Stimulated activated CD4-positive, alpha-beta T cell treated with anti-CD3 and anti-CD28 coated beads, Interleukin-15, amount 100 ng/mL, for 1 hour (primary cell): ENCODE data around the gene MAPRE2.

Experiments
- DNase-seq, 2 donors: peaks; one replicate each; pipeline ENCODE4 v3.0.0-alpha.2; 2020; ENCODE audit warnings: low read depth in 1 of 2, low spot score in 1 of 2

The MAPRE2 gene

DNA sequence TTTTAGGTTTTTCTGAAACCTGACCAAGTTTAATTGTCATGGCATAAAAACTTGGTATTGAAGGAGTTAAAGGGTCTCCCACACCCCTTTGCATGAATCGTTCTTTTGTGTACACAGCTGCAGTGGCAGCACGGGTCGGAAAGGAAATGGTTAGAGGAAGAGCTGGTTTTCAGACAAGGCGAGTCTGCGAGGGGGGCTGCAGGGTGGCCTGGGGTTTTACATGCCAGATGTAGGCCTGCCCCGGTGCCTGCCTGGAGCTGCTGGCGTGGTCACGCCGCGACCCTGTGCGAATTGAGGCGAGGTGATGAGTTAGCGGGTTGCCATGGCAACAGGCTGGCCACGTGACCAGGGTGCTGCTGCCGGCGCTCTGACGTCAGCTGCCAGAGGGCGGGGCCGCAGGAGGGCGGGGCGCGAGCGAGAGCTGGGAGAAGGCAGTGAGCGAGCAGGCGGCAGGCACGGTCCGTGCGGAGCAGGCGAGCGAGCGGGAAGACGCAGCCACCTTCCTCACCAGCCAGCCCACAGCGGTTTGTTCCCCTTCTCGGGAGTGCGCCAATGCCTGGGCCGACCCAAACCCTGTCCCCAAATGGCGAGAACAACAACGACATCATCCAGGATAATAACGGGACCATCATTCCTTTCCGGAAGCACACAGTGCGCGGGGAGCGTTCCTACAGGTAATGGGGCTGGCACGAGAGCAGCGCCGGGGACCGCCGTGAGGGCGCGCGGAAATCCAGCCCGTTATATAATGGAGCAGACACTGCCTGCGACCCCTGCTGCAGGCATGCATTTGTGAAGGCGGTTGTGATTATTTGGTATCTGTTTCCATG lies at the start of gene MAPRE2:
Gene MAPRE2, plus strand, starts transcription at position 426 of the 827 bp plus-strand sequence. Its CDS starts 127 bp downstream, at position 553.
- peak; percentile 98 to 99 for DNase-seq

DNA sequence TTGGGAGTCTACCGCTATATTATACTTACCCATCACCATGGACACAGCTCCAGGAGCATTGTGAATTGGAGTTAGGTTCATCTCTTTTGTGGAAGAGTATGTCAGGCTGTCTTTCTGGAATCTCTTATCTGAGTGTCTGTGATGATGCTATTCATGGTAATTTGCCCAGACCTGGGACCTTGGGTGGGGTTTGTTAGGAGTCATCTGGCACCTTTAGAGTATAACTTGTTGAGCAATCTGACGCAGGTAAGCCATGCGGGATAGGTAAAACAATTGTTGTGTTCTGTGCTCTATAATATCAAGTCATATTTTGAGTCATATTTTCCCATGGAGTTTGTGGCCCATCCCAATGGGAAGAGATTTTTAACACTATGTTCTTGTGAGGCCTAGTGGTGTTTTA lies 49.7 kb upstream of the MAPRE2 start:
- DNase-seq: no peak

DNA sequence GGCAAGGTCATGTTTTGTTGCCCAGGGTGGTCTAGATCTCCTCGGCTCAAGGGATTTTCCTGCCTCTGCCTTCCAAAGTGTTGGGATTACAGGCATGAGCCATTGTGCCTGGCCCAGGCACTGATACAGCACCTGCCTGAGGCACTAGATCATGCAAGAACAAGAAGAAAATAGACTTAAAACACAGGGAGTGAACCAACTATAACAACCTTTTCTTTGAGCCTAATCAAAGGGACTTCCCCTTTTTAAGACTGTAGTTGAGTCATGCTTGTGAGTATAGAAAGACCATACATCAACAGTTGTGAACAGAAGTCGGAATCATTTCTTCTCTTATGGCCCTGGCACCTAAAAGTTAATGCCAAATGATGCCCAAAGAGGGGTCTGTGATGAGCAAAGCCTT lies 47.9 kb upstream of the MAPRE2 start:
- no peak for DNase-seq

DNA sequence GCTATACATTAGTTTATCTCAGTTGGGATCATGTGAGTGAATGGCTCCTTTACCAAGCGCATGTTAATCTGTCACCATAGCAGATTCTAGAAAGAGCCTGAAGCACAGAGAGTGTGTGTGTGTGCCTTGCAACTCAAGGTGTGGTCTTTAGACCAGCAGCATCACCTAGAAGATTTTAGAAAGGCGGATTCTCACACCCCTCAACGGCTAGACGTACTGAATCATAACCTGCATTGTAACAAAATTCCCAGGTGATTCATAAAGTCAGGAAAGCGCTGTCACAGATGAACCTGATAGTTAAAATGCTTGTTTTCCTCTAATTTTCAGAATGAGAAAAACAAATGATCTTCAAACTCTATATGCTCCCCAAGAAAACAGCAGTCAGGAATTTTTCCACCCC lies 45.5 kb upstream of the MAPRE2 start:
- DNase-seq: no peak

DNA sequence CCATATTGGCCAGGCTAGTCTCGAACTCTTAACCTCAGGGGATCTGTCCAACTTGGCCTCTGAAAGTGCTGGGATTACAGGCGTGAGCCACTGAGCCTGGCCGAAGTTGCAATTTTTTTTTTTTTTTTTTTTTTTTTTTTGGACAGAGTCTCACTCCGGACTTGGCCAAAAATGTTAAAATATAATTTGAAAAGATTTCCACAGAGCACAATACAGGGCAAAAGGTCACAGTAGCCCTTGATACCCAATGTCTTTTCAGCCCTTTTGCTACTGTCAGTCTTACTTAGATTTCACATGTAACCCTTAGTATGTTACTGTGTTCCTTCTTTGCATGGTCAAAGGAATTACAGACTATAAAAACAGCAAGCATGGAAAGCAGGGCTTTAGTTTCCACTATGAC lies 42.6 kb upstream of the MAPRE2 start:
- no peak for DNase-seq

DNA sequence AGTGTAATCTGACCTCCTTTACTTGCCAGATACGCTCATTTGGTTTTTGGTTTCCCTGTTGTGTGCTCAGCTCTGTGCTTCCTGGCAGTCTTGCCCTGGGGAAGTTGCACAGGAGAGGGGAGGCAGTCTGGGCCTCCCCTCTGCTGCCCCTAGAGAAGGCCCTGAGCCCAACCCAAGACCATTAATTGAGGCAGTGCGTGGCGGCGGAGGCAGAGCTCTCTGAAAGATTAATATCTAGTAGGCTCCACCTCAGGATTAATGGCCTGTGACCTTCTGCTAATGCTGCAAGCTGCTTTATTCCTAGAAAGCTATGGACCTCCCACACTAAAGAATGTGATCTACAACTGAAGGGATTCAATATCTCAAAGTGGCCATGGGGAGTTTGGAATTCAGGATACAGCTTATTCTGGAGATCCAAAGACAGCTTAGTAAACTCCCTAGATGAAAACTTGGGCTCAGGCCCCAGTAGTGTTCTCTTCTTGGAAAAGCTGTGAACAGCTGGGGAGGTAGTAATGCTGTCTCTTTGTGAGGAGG lies 41.4 kb upstream of the MAPRE2 start:
- DNase-seq: no peak

DNA sequence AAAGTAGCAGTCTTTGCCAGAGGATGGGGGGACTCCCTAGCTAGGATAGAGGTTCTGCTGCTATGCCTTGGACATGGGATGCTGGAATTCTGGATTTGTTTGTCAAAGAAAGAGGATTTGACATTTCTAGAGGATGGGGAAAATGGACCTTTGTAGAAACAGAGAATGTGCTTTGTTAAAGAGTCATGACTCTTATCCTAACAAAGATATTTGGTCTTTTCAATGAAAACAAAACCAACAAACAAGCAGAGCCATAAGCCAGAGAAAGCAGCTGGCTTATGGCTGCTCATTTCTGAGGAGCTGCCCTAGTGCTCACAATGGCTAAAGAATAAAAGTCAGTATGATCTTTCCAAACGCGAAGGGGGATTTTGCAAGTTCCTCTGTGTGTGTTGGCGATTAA lies 40.8 kb upstream of the MAPRE2 start:
- no peak for DNase-seq

DNA sequence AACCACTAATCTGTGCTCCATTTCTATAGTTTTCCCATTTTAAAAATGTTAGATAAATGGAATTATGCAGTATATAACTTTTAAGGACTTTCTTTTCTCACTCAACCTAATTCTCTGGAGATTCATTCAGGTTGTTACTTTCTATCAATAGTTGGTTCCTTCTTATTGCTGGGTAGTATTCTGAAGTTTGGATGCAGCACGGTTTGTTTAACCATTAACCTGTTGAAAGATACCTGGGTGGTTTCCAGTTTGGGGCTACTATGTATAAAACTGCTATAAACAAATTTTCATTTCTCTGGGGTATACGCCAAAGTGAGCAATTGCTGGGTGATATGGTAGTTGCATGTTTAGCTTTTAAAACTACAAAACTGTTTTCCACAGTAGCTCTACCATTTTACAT lies 39.1 kb upstream of the MAPRE2 start:
- DNase-seq: no peak

DNA sequence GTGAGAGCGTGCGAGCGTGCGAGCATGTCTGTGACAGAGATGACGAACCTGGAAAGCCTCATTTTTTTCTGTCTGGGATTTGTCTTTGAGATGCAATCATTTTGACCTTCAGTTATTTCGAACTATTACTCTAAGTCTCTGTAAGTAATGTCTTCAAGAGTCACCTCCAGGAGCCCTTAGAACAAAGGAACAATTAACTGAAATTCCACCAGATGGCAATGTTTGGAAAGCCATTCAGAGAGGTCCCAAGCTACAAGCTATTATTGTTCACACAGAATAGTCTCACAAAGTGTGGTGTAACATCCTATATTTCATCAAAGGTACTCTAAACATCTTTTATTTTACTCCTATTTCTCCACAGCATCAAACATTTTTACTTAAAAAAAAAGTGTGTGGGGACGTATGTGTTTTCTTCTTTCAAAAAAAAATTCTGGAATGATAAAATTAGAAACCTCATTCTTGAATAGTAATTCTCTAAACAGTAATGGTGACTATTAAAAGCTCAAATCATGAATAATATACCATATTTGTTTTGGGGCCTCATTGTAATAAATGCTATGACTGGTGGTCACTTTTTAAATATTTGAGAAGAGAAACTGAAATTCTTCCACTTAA lies 35.1 kb upstream of the MAPRE2 start:
- no peak for DNase-seq

DNA sequence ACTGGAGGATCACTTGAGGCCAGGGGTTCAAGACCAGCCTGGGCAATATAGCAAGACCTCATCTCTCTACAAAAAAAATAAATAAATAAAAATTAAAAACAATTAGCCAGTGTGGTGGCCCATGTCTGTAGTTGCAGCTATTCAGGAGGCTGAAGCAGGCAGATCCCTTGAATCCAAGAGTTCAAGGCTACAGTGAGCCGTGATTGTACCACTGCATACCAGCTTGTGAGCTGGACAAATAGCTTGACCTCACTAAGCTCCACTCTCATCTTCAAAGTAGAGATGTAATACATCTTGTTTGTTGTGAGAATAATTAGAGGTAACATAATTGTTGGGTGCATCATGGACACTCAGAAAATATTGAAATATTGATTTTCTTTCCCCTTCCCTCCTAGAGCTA lies 31.1 kb upstream of the MAPRE2 start:
- DNase-seq: no peak

DNA sequence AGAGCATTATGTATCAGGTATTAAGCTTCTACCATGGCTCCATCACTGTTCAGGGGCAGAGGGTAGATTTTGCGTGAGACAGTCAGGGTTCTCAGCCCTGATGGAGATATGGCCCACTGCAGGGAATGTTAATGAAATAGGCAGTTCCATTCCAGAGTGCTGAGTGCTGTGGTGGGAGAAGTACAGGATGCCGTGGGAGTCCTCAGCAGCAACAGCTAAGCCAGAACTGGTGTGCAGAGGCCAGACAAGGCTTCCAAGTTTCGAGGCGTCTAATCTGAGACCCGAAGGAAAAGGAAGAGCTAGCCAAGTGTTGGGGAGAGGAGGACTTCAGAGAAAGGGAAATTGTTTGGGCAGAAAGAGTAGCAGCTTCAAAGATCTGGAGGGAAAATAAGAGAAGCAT lies 30.2 kb upstream of the MAPRE2 start:
- no peak for DNase-seq

DNA sequence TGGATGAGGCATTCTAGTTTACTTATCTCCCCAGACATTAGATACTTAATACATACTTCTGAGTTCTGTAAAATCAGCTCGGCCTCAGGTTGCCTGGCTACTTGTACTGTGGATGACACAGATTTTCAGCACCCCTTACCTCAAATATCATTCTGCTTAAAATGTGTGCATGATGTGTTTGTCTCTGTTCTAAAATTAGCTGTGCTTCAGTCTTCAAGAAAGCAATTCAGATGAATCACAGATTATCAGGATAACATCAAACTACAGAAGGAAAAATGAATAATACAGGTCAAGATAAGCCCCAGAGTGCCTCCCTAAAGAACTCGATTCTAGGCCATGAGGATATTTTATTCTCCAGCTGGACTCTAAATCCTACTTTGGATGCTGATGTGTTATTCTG lies 21.3 kb upstream of the MAPRE2 start:
- no peak for DNase-seq

DNA sequence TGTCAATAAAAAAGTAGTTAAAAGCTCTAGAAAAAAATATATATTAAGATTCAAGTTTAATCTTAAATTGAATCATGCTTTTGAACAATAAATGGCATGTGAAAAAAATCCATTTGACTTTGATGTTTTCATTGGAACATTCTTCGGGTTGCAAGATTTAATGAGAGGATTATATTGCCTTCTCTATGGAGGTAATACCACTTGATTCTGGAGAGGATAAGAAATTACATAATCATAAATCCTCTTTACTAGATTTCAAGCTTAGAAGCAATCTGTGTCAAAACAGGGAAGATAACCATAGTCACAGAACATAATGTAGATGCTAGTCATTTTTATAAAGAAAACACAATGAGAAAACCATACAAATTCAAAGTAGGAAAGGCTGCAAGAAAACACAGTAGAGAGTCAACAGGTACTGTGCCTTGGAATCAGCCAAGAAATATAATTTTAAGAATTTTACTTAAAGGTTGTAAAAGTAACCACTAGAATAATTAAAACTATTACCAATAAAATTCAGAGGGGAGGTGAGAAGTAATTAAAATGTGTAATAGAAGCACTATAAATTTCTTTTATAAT lies 18.7 kb upstream of the MAPRE2 start:
- no peak for DNase-seq

DNA sequence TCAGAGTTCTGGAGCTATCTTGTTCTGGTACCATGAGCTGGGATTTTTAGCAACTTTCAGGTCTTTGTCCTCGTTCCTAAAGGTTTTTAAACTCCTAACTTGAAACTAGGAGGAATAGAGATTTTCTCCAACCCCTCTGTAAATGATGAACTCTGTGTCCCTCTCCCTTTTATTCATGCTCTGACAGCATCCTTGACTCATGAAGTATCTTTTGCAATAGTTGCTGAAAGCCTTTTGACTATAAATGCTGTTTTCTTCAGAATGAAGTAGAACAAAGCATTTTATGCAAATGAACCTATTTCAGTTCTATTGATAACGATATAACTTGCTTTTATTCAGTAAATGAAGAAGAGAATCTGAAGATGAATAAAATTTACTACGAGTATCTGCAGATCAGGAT lies 17.0 kb upstream of the MAPRE2 start:
- DNase-seq: no peak

DNA sequence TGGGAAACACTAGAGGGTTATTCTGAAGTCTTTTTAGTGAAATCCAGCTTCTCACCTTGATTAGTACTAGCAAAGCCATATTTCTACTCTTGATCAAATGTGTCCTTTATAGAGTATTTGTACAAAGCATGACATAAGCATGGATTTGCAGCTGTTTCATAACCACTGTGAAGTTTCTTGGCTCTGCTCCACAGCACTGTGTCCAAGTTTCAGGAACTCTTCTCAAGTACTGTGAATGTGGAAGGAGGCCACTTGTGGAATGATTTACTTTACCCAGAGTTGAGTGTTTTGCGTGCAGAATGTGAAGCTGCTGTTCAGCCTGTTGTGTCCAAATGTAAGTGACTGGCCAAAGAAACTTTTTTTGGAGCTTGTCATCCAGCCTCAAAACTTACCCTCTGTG lies 16.2 kb upstream of the MAPRE2 start:
- DNase-seq: no peak

DNA sequence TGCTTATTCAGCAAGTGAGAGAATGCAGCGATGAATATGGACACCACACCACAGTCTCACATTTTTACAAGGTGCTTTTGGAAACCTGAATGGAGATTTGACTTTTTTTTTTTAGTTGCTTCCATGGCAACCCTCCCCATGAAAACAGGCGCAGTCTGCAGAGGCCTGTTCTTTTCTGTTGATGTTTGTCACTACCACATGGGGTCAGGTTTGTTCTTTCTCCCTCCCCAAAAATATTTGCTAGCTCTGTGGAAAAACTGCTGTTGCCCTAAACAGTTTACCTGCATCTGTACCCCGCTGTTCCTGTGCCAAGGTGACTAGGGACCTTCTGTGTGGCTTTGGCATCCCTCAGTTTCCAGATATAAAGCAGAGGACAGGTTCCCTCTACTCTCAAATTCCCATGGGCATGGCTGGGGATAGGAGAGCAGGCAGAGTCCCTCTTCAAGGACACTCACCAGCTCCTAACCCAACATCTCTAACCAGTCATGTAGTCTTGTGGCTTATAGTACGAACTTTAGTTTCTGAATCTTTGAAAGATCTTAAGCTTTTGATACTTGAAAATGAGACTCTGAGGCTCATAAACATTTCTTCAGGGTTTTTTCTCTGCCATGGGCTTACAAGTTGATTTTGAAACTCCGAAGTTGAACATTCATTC lies 14.7 kb upstream of the MAPRE2 start:
- DNase-seq: no peak

DNA sequence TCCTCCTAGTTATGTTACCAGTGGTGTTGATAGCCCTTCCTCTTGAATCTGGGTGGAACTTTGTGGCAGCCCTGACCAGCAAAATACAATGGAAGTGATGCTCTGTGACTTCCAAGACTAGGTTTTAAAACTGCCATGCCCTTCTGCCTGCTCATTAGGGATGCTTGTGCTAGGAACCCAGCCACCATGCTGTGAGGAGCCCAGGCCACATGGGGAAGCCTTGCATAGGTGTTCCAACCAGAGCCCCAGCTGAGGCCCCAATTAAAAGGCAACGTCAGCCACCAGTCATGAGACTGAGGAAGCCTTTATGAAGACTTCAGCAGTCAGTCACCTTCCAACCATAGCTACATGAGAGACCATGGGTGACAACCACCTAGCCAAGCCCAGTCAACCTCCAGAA lies 14.0 kb upstream of the MAPRE2 start:
- DNase-seq: no peak

DNA sequence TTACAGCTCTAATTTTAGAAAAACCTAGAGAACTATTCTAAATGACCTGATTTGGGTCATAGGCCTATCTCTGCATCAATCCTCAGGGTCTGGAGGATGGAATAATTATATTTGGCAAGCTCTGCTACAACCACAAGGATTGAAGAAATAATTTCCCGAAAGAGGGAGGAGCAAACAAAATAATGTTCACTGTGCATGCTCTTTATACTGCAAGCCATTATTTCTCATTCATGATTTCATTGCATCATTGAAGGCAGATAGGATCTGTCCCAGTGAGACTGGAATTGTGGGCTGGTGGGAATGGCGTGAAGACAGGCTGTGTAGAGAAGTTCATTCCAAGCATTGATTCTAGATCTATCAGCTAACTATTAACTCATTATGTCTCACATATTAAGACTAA lies 12.7 kb upstream of the MAPRE2 start:
- DNase-seq: no peak

DNA sequence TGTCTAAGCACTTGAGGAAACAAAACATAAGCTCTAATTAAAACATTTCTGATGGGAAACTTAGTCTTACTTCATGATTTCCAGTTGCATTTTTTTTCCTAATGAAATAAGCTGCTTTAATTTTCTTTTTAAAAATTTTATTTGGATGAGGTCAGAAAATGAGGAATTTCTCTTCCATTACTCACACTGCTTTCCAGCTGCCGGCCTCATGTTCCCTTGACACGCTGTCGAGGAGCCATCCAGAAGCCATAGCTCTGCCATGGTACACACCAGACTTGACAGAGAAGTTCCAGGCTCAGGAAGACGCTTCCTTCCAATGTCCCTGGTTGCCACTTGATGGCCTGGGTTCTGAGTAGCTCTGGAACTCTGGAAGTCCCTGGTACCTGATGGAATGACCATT lies 12.1 kb upstream of the MAPRE2 start:
- DNase-seq: no peak

DNA sequence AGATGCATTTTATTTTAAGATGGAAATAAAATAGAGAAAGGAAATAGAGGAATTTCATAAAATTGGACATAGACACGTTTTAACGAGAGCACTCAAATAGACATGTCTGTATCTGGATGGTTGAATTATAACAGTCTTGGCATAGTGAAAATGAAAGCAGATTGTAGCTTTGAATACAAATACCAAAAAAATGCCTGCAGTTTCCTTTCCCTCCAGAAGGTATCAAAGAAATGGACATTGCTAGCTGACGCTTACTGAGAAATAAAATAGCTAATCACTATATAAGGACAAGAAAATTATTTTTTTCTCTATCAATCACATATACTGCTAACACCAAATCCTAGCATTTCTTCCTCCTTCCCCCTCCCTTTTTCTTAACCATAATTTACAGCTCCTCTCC lies 11.4 kb upstream of the MAPRE2 start:
- no peak for DNase-seq

DNA sequence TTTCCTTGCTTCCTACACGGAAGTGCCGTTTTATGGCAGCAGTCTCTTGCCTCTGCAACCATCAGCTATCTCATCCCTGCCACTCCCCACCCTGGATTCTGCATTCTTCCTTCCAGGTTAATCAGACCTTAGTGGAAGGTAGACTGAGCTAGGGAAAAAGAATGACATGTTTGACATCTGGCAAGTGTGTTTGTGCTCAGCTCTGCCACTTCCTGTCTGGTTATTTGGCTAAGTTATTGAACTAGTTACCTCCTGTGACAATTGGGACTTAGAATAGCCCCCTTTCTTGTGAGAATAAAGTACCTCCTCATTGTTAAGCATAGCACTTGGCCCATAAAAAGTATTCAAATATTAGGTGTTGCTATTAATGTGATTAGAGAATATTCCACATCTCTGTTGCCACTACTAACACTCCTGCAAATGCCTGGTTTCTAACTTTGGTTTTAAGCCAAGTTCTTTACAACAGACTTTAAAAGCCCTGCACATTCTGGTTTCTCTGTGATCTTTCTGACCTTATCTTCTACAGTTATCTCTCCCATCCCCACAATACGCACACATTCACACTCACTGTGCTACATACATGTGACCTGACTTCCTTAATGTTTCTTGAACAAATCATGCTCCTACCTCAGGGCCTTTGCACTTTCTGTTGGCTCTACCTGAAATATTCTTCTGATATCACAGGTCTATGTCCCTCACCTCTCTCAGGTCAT lies 10.8 kb upstream of the MAPRE2 start:
- no peak for DNase-seq
